Epithelial cell of prostate (primary cell): Measurements from ENCODE around the gene PTCSC3.

Source experiments
- DNase-seq: peaks from one replicate; pipeline ENCODE4 v3.0.0-alpha.2; 2011; ENCODE audit warnings: low read depth, low spot score
- H3K27ac ChIP-seq: fragments of 450-650 bp; 2 replicates; pipeline ENCODE4 v1.5.1; 2017; ENCODE audit warnings: mild to moderate bottlenecking

The PTCSC3 gene

GRCh38 chr14:36176524-36176923 lies at the start of gene PTCSC3:
PTCSC3 (minus strand) TSS chr14:36176722.
- DNase-seq, result no peak
- no peak within 1 kb of the TSS for H3K27ac ChIP-seq

GRCh38 chr14:36226164-36226563 lies 49.6 kb upstream of the PTCSC3 start:
- no peak for DNase-seq
- H3K27ac ChIP-seq, result no peak overlapping the region

- DNase-seq, result no peak
These were observed 47.7 kb upstream of the PTCSC3 start for GRCh38 chr14:36224176-36224575.

GRCh38 chr14:36223558-36223957 lies 47.0 kb upstream of the PTCSC3 start:
- H3K27ac ChIP-seq, result no peak overlapping the region

More at GRCh38 chr14:36224176-36224575, 47.7 kb upstream of the PTCSC3 start:
- no peak overlapping the region for H3K27ac ChIP-seq

GRCh38 chr14:36222952-36223468 lies 46.5 kb upstream of the PTCSC3 start:
- DNase-seq, result no peak
- H3K27ac ChIP-seq, result no peak overlapping the region

More at GRCh38 chr14:36223558-36223957, 47.0 kb upstream of the PTCSC3 start:
- DNase-seq, result no peak

- DNase-seq, result no peak
- no peak overlapping the region for H3K27ac ChIP-seq
These were observed 45.8 kb upstream of the PTCSC3 start for GRCh38 chr14:36222337-36222736.

- H3K27ac ChIP-seq, result no peak overlapping the region
- DNase-seq, result no peak
These were observed 44.6 kb upstream of the PTCSC3 start for GRCh38 chr14:36221112-36221511.

GRCh38 chr14:36217732-36218131 lies 41.2 kb upstream of the PTCSC3 start:
- peak; percentile 31 for DNase-seq
- no peak overlapping the region for H3K27ac ChIP-seq

- no peak for DNase-seq
- no peak overlapping the region for H3K27ac ChIP-seq
These were observed 40.5 kb upstream of the PTCSC3 start for GRCh38 chr14:36217027-36217426.

GRCh38 chr14:36215217-36215598 lies 38.7 kb upstream of the PTCSC3 start:
- H3K27ac ChIP-seq, result no peak overlapping the region
- no peak for DNase-seq

- no peak for DNase-seq
- H3K27ac ChIP-seq, result no peak overlapping the region
These were observed 38.1 kb upstream of the PTCSC3 start for GRCh38 chr14:36214476-36215216.

- no peak overlapping the region for H3K27ac ChIP-seq
- no peak for DNase-seq
These were observed 36.5 kb upstream of the PTCSC3 start for GRCh38 chr14:36212987-36213386.

- no peak overlapping the region for H3K27ac ChIP-seq
- DNase-seq, result no peak
These were observed 36.1 kb upstream of the PTCSC3 start for GRCh38 chr14:36212577-36212976.

GRCh38 chr14:36208690-36209278 lies 32.3 kb upstream of the PTCSC3 start:
- H3K27ac ChIP-seq, result no peak overlapping the region
- no peak for DNase-seq

- no peak for DNase-seq
- no peak overlapping the region for H3K27ac ChIP-seq
These were observed 31.0 kb upstream of the PTCSC3 start for GRCh38 chr14:36207500-36207899.

GRCh38 chr14:36204461-36205073 lies 28.0 kb upstream of the PTCSC3 start:
- H3K27ac ChIP-seq, result no peak overlapping the region
- DNase-seq, result no peak

- H3K27ac ChIP-seq, result no peak overlapping the region
- no peak for DNase-seq
These were observed 21.9 kb upstream of the PTCSC3 start for GRCh38 chr14:36198378-36198777.

GRCh38 chr14:36194663-36195062 lies 18.1 kb upstream of the PTCSC3 start:
- no peak for DNase-seq
- H3K27ac ChIP-seq, result no peak overlapping the region

- no peak for DNase-seq
- no peak overlapping the region for H3K27ac ChIP-seq
These were observed 16.0 kb upstream of the PTCSC3 start for GRCh38 chr14:36192530-36192929.

- DNase-seq, result no peak
- no peak overlapping the region for H3K27ac ChIP-seq
These were observed 6.9 kb upstream of the PTCSC3 start for GRCh38 chr14:36183402-36183801.

- DNase-seq, result no peak
- H3K27ac ChIP-seq, result no peak overlapping the region
These were observed 4.9 kb upstream of the PTCSC3 start for GRCh38 chr14:36181417-36181816.
